HG03025 (cell line): ENCODE results near the gene LRRN2.
"Not testable (repeated sequence)": the region's sequence is repeated elsewhere in the genome, so short reads cannot be mapped to it uniquely, and the experiment has no call there.

Source experiments
- ATAC-seq: cut with Tn5 transposase; IDR thresholded peaks from one replicate; pipeline ENCODE4 v1.9.1; 2021; ENCODE audit warnings: mild to moderate bottlenecking, moderate library complexity; ENCODE audit not compliant: unreplicated experiment, low FRiP score

LRRN2 gene

DNA sequence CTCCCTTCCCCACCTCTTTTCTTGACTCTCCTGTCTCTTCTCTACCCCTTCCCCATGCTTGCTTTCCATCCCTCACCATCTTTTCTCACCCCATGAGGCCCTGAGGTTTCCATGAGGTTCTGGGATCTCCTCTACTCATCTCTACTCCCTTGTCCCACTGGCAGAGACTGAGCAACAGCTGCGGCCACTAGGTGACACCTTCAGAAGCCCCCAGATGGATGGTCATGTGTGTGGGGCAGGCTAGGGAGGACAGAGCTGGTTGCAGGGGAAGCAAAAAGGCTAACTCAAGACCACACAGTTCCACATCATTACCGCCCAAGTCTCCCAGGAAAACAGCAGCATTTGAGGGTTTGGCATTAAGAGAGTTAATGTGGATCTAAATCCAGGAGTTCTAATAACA lies 45.0 kb downstream of the LRRN2 start:
- no peak for ATAC-seq

DNA sequence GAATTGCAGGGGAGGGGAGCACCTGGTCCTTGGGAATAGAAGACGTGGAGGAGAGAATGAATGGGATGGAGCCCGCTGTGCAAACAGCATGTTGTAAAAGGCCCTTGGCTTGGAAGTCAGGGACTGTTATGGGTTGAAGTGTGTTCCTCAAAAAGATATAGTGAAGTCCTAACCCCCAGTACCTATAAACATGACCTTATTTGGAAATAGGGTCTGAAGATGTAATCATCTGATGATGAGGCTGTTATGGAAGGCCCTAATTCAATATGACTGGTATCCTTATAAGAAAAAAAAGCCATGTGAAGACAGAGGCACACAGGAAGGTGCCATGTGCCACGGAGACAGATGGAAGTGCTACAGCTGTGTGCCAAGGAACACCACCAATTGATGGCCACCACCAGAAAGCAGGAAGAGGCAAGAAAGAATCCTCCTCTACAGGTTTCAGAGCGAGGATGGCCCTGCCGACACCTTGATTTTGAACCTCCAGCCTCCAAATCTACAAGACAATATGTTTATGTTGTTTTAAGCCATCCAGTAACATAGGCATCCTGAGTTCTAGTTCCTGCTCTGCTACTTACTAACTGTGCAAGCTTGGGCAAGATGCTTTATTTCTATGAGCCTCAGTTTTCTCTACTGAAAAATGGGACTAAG lies 51.2 kb downstream of the LRRN2 start:
- ATAC-seq: no peak

DNA sequence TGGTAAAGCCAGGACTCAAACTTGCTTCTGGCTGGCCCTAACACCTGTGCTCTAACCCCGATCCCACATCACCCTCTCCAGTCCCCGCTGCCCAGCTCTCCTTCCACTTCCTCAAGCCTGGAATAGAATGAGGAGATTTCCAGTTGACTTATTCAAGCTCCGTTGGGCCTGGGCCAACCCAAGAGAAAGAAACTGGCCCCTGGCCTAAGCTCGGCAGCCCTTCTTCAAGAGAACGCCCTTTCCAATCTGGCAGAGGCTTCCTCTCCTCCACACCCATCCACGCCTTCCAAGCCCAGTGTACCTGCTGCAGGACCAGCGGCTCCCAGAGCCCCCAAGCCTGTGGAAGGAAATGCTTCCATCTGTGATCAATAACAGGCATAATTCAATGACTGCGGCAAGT lies 51.9 kb downstream of the LRRN2 start:
- no peak for ATAC-seq

DNA sequence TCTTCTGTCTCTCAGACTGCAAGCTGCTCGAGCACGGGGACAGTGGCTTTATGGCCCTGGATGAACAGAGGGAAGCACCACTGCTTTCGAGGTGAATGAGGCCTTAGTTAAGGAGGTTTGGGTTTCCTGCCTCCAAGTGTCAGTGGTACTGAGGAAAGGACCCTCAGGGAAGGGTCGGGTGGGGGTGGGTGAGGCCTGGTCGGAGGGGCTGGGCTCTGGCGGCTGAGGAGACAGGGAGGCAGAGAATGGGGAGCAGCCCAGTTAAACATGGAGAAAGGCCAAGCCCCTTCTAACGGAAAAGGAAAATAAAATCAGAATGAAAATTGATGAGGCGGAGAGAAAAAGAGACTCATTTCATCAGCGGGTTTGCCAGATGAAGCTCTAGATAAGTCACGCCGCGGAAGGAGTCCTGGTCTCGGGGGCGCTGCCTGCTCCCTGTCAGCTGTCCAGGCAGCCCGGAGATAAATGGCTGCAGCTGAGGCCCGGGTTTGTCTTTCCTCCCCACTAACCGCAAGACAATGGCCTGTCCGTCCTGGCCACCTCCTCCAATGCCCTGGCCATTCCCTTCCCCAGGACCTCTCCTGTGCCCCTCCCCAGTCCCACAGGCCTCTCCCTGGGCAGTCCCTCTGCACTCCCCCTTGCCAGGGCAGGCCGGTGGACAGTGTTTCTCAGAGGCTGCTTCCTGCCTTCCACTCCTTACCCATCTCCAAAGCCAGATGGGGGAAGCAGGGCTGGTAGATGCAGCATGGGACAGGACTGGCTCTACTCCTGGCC lies 55.2 kb downstream of the LRRN2 start:
- ATAC-seq: no peak

DNA sequence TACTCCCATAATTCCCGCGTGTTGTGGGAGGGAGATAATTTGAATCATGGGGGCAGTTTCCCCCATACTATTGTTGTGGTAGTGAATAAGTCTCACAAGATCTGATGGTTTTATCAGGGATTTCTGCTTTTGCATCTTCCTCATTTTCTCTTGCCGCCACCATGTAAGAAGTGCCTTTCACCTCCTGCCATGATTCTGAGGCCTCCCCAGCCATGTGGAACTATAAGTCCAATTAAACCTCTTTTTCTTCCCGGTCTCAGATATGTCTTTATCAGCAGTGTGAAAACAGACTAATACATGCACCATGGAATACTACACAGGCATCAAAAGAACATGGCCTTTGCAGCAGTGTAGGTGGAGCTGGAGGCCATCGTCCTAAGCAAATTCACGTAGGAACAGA lies 56.1 kb downstream of the LRRN2 start:
- ATAC-seq: not testable (repeated sequence)

DNA sequence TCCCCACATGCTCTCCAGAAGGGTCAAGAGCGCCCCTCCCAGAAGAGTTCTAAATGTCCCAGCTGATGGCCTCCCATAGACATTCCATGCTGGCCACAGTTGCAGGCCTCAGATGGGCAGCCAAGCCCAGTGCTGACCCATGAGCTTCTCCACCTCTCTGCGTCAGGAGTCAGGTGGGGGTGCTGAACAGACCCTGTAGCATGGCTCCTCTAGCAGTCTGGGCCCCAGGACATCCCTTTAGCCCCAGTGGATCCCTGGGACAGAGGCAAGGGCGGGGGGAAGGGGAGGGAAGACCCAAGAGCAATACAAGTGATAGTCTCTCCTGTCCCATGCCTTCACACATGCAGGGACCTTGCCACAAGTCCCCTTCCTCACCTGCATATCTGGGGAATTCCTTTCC lies 56.7 kb downstream of the LRRN2 start:
- no peak for ATAC-seq

DNA sequence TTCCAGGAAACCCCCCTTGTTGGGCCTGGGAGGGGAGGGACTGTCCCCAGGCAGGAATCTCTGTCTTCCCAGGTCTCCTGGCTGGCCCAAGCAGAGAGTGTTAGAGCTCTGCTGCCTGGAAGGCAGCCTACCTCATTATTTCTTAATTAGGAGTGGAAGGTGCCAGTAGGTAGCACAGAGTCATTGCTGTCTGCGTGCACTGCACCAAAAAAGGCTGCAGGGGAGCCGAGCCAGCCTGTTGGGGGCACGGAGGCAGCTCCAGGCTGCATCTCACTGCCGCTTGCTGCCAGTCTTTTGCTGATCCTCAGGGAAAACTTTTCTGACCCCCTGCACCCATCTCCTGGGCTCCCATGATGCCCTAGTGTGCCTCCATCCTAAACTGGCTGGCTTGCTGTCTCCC lies 58.1 kb downstream of the LRRN2 start:
- no peak for ATAC-seq

DNA sequence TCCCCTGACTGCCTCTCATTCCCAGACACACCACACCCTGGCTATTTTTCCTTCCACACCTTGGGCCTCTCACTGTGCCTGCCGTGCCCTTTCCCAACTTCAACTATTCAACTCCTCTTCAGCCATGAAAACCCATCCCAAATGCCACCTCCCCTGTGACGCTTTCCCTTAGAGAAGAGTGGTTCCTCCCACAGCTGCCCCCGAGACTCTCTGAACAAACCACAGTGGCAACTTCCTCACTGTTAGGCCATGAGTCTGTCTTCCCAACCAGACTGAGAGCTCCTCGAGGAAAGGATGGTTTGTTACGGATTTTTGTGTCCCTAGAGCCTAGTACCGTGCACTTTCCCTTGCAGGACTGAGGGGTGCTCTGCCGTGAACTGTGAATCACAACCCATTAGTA lies 59.2 kb downstream of the LRRN2 start:
- no peak for ATAC-seq

DNA sequence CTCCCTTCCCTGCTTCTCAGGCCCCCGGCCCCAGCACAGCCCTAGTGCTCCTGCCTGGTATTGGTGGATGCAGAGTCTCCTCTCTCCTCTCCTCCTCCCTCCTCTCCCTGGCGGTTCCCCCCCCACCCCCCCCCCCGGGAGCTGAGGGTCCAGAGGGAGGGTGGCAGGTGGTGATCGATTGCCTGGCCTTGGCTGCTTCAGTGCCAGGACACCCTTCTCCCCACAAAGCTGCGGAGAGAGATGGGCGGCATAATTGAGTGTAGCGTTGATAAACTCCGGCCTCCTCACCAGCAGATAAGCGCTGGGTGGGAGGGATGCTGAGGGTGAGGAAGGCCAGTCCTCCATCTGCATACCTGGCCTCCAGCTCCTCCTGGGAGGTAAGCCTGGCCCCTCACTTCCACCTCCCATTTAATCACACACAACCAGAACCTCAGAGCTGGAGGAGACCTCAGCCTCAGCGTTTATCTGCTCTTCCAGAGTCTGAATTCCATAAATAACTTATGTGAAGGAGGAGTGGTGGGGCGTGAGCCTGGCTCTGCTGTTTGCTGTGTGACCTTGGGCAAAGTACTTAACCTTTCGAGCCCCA lies 60.8 kb downstream of the LRRN2 start:
- ATAC-seq: no peak

DNA sequence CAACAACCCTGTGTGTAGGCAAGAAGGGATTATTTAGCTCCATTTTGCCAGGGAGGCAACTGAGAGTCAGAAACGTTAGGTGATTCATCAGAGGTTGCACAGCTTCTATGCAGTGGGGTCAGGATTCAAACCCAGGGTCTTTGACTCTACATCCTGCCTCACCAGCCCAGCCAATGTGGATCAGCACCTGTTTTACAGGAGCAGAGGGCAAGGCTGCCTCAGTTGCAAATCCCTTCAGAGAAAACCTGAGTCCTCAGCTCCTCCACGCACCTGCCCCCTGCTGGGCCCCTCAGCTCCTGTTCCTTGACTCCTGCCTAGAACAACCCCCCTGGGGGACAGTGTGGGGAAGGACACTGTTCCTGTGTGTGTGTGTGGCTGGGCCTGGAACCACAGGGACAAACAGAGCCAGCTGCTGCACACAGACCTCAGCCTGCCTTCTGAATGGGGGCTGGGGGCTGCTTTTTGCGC lies 61.6 kb downstream of the LRRN2 start:
- ATAC-seq: no peak

DNA sequence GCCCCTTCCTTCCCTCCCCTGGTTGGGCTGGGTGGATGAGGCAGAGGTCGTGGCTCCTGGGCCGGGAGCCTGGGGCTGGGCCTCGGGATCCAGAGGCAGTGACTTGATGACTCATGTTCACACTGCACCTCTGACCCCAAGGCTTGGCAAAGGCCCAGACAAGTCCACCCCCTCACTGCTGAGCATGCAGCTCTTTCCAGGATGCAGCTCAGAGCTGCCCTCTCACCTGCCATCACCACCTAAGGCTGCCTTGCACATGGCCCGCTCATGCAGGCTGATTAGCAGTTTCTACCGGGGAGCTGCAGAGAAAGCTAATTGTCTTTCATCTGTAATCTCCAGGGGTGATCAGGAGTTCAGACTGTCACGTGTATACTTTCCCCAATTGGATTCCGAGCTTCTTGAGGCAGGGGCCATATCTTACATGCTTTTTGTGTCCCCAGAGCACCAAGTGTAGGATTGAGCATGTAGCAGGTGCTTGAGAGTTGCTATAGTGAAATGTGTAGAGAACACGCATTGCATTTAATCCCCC lies 62.1 kb downstream of the LRRN2 start:
- no peak for ATAC-seq

DNA sequence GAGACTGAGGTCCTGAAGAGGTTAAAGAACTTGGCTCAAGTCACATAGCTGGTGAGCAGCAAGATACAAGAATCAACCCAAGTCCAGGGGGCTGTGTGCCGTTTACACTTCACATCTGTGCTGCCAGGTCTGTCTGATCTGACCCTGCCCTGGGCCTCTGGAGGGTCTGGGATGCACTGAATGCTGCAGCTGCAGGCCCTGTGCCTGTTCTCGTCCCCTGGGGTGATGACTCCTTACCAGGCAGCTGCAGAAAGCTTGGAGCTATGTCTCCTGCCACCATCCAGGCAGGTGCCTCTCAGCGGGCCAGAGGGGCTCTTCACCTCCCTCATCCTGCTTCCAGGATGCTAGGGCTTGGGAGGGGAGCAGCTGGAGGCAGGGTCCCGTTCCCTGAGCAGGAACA lies 63.5 kb downstream of the LRRN2 start:
- no peak for ATAC-seq

DNA sequence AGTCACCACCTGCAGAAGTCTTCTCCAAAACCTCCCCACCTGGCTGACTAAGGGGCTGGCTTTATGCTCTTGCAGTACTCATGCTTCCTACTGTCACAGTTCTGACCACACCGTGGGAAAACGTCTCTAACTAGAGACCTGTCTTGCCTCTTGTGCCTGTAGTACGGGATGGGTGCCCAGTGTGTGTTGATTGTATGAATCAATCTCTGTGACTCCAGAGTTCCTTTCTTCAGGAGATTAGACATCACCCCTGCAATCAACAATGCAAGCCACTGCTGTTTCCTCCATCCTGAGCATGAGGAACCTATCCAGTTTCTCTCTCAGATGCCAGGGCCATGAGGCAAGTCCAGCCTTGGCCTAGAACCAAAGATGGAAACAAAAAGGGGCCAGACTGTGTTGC lies 64.1 kb downstream of the LRRN2 start:
- no peak for ATAC-seq

DNA sequence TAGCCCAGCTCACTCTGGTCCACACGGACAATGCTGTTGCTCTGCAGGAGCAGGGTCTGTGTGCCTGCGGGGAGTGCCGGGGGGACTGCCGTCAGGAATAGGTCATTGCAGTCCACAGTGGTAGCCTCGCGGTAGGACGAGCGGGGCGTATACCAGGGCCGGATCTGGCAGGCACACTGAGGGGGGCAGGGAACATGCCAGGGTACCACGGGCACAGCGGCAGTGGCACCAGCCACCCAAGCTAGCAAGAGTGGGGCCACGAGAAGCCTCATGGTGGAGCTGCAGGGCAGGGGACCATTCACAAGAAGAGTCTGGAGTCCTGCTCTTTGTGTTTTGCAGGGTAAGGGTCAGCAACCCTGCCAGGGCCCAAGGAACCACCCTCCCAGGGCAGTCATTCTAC lies 65.8 kb downstream of the LRRN2 start:
- no peak for ATAC-seq

DNA sequence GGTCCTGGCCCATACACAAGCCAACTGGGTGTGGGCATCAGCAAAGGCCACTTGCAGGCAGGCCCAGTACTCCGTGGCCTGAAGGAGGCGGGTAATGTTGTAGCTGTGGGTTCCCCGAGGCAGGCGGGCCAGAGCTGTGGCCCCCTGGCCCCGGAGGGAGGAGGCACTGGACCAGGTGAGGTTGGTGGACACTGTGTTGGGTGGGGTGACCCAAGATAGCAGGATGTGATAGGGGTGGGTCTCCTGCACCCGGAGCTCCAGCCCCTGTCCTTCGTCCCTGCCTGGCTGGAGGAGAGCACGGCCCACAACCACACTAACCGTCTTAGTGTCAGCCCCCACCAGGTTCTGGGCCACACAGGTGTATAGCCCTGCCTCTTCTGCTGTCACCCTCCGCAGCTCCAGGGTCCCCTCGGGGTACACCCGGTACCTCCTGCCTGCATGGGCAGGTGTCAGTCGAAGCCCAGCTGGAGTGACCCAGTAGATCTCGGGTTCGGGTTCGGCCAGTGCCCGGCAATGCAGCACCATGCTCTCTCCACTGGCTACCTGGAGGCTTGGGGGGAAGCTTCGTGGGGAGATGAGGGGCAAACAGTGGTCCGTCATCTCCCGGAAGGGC lies 67.3 kb downstream of the LRRN2 start:
- no peak for ATAC-seq

DNA sequence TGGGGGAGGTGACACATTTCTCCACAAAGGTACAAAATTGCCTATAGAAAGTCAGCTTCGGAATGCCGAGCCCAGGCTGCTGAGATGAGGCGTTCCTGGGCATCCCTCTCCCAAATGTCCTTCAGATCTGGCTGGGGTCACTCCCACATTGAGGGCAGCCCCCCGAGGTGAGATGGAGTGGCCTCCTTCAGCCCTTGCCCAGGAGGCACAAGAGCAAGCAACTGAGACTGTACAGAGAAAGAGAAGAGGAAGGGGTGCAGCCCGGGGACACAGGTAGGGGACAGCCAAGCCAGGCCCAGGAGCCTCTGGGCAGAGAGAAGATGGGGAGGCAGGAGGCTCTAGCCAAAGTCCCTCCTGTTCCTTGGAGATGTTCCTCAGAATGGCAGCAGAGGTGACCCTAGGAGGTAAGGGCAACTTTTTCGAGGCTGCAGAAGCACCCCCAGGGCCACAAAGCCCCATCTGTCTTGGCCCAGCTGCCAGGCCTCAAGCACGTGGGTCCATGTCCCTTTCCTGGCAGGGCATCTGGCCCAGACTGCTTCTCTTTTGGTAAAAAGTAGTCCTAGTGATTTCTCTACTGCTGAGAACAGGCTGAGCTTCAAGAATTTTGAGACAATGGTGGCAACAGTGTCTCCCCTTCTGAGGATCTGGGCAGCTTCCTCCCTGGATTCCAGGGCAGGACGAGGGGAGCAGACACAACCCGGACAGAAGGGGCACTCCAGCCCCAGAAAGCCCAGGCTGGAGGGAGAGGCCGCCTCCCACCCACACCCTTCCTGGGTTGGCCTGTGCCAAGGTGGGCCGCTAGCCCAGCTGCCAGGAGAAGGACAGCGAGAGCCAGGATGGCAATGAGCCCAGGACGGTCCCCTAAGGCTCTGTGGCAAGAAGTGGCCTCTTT lies 68.0 kb downstream of the LRRN2 start:
- no peak for ATAC-seq

DNA sequence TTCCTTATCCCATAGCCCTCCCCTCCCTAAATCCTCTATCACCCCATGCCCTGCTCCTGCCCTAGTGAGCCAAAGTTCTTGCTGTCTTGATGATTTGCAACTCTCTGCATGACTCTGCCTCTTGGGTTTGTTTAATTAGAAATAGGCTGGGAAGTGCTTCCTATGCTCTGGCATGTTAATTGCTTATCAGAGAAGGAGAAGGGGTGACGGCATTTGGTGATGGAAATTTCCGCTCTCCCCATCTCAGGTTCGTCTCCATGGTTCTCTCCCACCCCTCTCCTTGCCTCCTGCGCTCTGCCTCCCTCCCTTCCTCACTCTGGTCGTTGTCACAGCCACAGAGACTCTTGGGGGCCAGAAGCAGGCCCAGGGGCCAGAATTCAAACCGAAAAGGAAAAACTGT lies 68.9 kb downstream of the LRRN2 start:
- no peak for ATAC-seq

DNA sequence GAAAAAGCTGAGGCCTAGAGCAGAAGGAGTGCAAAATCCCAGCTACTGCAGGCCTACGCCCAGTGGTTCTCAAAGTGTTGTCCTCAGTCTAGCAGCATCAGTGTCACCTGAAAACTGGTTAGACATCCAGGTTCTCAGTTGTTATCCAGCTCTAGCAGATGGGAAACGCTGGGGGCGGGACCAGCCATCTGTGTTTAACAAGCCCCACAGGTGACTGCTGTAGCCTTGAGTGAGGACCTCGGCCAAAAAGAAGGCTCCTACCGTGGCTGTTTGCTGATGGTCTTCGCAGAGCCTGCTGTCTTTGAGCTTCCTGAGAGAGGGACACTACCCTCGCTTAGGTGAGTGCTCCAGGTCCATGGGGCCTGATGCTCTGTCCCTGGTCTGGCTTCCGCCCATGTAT lies 69.7 kb downstream of the LRRN2 start:
- ATAC-seq: no peak

DNA sequence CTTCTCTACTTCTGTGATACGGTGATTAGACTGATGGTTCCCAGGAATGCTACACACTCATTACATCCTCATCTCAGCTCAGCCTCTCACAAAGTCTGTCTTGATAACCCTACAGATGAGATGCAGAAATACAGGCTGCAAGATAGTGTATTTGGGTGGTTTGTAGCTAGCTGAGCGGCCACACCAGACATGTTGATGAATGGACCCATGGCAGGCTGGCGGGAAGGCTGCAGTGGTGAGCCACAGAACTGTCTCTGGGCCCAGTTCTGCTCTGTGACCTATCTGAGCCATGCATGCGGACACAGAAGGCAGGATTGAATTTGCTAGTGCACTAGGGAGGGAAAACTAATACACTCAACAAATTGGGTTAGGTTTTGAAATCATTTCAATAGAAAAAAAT lies 71.9 kb downstream of the LRRN2 start:
- ATAC-seq: no peak

DNA sequence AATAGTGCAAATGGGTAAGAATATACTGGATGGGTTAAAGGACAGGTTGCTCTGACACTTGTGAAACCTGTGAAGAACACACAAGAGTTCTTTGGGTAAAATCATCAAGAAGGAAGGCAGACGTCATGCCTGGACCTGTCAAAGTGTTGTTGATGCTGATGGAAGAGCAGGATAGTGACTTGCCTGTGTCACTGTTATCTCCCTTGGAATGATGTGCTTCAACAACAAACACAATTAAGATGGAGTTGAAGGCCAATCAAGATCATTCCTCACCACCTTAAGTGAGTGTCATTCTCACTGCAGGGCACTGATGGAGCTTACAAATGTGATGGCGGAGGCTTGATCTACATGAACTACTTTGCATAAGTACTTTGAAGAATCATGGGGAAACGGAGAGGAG lies 73.2 kb downstream of the LRRN2 start:
- no peak for ATAC-seq
